ENCODE measurements around the gene ZSCAN5A.

GRCh38 chr19:56321989-56322440, 7.4 kb upstream of the ZSCAN5A start:
- TF ChIP-seq SIN3A (IDR thresholded peaks at IDR 0.05; ENCODE audit: low read depth, low read length): no peak
- no peak for TF ChIP-seq ZBTB33 (IDR thresholded peaks at IDR 0.05)
- no peak for TF ChIP-seq BCLAF1 (IDR thresholded peaks at IDR 0.05)

All from GM12878 (cell line).